Bronchial epithelial cell (primary cell): ENCODE data around the gene TTL. TPM values are rescaled to one million over a fixed set of nuclear protein-coding genes. Genes with fewer than 3 reads are reported as not detected.
"Not testable (repeated sequence)": the region's sequence is repeated elsewhere in the genome, so short reads cannot be mapped to it uniquely, and the experiment has no call there.

ENCODE experiments used
- DNase-seq: peaks from one replicate; pipeline ENCODE4 v3.0.0-alpha.2; 2010; ENCODE audit warnings: low read depth
- FAIRE-seq: peaks from 2 replicates; lab custom pipeline; 2011; peaks lifted over from hg19 to GRCh38; lab: Jason Lieb, UNC
- H3K27me3 ChIP-seq: 2 replicates; pipeline ENCODE4 v1.5.1; 2011; ENCODE audit warnings: low read length; ENCODE audit not compliant: control insufficient read depth, insufficient read depth
- H3K36me3 ChIP-seq: 2 replicates; pipeline ENCODE4 v1.5.1; 2011; ENCODE audit warnings: low read length; ENCODE audit not compliant: control insufficient read depth, insufficient read depth
- H3K4me3 ChIP-seq: 2 replicates; pipeline ENCODE4 v1.5.1; 2011; ENCODE audit warnings: mild to moderate bottlenecking, low read depth, low read length, control low read depth
- CTCF ChIP-seq: IDR thresholded peaks from 2 replicates; pipeline ENCODE4 v1.5.1; 2011; ENCODE audit warnings: mild to moderate bottlenecking, moderate library complexity, low read length, control low read depth, inconsistent platforms; ENCODE audit not compliant: insufficient read depth, severe bottlenecking
- total RNA-seq: library from RNA; depleted of rRNA; stranded (reverse); fragments of >200 nt; gene quantifications from 2 replicates; pipeline ENCODE4 v1.2.1, GENCODE V29; 2014

Gene TTL
- total RNA-seq, 1 donor from 2014 or later: 26.6 TPM

- FAIRE-seq, DNase-seq, H3K4me3 ChIP-seq: not testable (repeated sequence)
These were observed 43.2 kb upstream of the TTL start for GRCh38 chr2:112438603-112439261.

GRCh38 chr2:112444256-112444655 is 37.7 kb upstream of the TTL start:
- not testable (repeated sequence) for H3K27me3 ChIP-seq, DNase-seq, H3K4me3 ChIP-seq, H3K36me3 ChIP-seq, FAIRE-seq

More at GRCh38 chr2:112438603-112439261, 43.2 kb upstream of the TTL start:
- not testable (repeated sequence) for H3K36me3 ChIP-seq, H3K27me3 ChIP-seq

GRCh38 chr2:112449854-112450253 is 32.1 kb upstream of the TTL start:
- Histone ChIP-seq H3K4me3 (no peak overlapping the region), H3K36me3 (no peaks in the 10 kb centered on the region), H3K27me3 (peaks cover 1% of the 10 kb centered on the region)
- FAIRE-seq: no peak
- no peak for TF ChIP-seq CTCF
- DNase-seq: no peak

GRCh38 chr2:112451317-112451716 is 30.6 kb upstream of the TTL start:
- Histone ChIP-seq H3K4me3 (no peak overlapping the region), H3K36me3 (no peaks in the 10 kb centered on the region), H3K27me3 (peaks cover 1% of the 10 kb centered on the region)
- FAIRE-seq (no peak), DNase-seq (no peak)
- TF ChIP-seq CTCF: no peak

- Histone ChIP-seq H3K36me3 (no peaks in the 10 kb centered on the region), H3K27me3 (peaks cover 1% of the 10 kb centered on the region), H3K4me3 (no peak overlapping the region)
- no peak for DNase-seq
- TF ChIP-seq CTCF: no peak
- FAIRE-seq: no peak
These were observed 27.4 kb upstream of the TTL start for GRCh38 chr2:112454586-112454985.

GRCh38 chr2:112459372-112459771 is 22.6 kb upstream of the TTL start:
- no peaks in the 10 kb centered on the region for H3K36me3 ChIP-seq
- FAIRE-seq: no peak
- no peak for DNase-seq
- no peak for TF ChIP-seq CTCF
- no peaks in the 10 kb centered on the region for H3K27me3 ChIP-seq
- H3K4me3 ChIP-seq: no peak overlapping the region

GRCh38 chr2:112462178-112462577 is 19.8 kb upstream of the TTL start:
- TF ChIP-seq CTCF: no peak
- FAIRE-seq (no peak), DNase-seq (no peak)
- no peak overlapping the region for H3K4me3 ChIP-seq
- no peaks in the 10 kb centered on the region for H3K27me3 ChIP-seq
- no peaks in the 10 kb centered on the region for H3K36me3 ChIP-seq
